GM19023 (cell line): Measurements from ENCODE around the gene MS4A8.
"Not testable (repeated sequence)": the region's sequence is repeated elsewhere in the genome, so short reads cannot be mapped to it uniquely, and the experiment has no call there.

Source experiments
- ATAC-seq: cut with Tn5 transposase; IDR thresholded peaks from one replicate; pipeline ENCODE4 v1.9.1; 2021; ENCODE audit warnings: mild to moderate bottlenecking, moderate library complexity; ENCODE audit not compliant: unreplicated experiment

The MS4A8 gene

GRCh38 chr11:60699284-60699691 is at the start of gene MS4A8:
MS4A8 (plus strand) TSS chr11:60699612; CDS start chr11:60700861, 1,249 bp downstream.
- ATAC-seq, result no peak

- no peak for ATAC-seq
Observed at GRCh38 chr11:60657888-60658287, 41.5 kb upstream of the MS4A8 start.

- no peak for ATAC-seq
Observed at GRCh38 chr11:60658409-60658808, 41.0 kb upstream of the MS4A8 start.

GRCh38 chr11:60672255-60672654 is 27.2 kb upstream of the MS4A8 start:
- no peak for ATAC-seq

GRCh38 chr11:60678231-60678630 is 21.2 kb upstream of the MS4A8 start:
- not testable (repeated sequence) for ATAC-seq

GRCh38 chr11:60679879-60680278 is 19.5 kb upstream of the MS4A8 start:
- no peak for ATAC-seq

GRCh38 chr11:60680455-60681119 is 18.8 kb upstream of the MS4A8 start:
- no peak for ATAC-seq

GRCh38 chr11:60684541-60684848 is 14.9 kb upstream of the MS4A8 start:
- not testable (repeated sequence) for ATAC-seq

GRCh38 chr11:60691661-60692060 is 7.8 kb upstream of the MS4A8 start:
- no peak for ATAC-seq

GRCh38 chr11:60699936-60700335 is 524 bp downstream of the MS4A8 start:
- no peak for ATAC-seq

- ATAC-seq, result no peak
Observed at GRCh38 chr11:60700689-60701468, 1.5 kb downstream of the MS4A8 start.

GRCh38 chr11:60701469-60701818 is 2.0 kb downstream of the MS4A8 start:
- no peak for ATAC-seq

- ATAC-seq, result no peak
Observed at GRCh38 chr11:60703374-60703773, 4.0 kb downstream of the MS4A8 start.

GRCh38 chr11:60705895-60706294 is 6.5 kb downstream of the MS4A8 start:
- no peak for ATAC-seq

- ATAC-seq, result no peak
Observed at GRCh38 chr11:60706931-60707330, 7.5 kb downstream of the MS4A8 start.

GRCh38 chr11:60710482-60710881 is 11.1 kb downstream of the MS4A8 start:
- ATAC-seq, result no peak

GRCh38 chr11:60711276-60711675 is 11.9 kb downstream of the MS4A8 start:
- no peak for ATAC-seq

GRCh38 chr11:60713423-60713822 is 14.0 kb downstream of the MS4A8 start:
- ATAC-seq, result not testable (repeated sequence)

- no peak for ATAC-seq
Observed at GRCh38 chr11:60717956-60718355, 18.5 kb downstream of the MS4A8 start.

- no peak for ATAC-seq
Observed at GRCh38 chr11:60718524-60719316, 19.3 kb downstream of the MS4A8 start.

GRCh38 chr11:60719391-60719790 is 20.0 kb downstream of the MS4A8 start:
- no peak for ATAC-seq

GRCh38 chr11:60720460-60720859 is 21.0 kb downstream of the MS4A8 start:
- no peak for ATAC-seq
